NCI-H526 (cell line): ENCODE measurements around the gene IRF7.
"Not testable (repeated sequence)": the region's sequence is repeated elsewhere in the genome, so short reads cannot be mapped to it uniquely, and the experiment has no call there.

Experiments used
- DNase-seq, 2 experiments: peaks; one replicate each; lab custom pipeline; 2025; lab: John Stamatoyannopoulos, UW

Gene IRF7

DNA sequence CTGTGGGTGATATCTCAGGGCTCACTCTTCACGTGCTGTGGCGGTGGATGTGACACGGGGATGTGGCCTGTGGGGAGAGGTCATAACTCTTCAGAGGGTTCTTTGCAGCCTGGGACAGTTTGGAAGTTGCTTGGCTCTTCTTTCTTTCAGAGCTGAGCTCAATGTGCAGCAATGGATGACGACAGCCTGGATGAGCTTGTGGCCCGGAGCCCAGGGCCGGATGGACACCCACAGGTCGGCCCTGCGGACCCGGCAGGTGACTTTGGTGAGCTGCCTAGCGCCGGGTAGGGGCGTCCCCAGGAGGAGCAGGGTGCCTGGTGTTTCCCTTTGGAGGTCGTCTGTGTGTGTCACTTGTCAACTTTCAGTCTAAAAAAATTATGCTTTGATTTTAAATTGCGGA is 34.4 kb downstream of the IRF7 start:
- DNase-seq, result no peak

DNA sequence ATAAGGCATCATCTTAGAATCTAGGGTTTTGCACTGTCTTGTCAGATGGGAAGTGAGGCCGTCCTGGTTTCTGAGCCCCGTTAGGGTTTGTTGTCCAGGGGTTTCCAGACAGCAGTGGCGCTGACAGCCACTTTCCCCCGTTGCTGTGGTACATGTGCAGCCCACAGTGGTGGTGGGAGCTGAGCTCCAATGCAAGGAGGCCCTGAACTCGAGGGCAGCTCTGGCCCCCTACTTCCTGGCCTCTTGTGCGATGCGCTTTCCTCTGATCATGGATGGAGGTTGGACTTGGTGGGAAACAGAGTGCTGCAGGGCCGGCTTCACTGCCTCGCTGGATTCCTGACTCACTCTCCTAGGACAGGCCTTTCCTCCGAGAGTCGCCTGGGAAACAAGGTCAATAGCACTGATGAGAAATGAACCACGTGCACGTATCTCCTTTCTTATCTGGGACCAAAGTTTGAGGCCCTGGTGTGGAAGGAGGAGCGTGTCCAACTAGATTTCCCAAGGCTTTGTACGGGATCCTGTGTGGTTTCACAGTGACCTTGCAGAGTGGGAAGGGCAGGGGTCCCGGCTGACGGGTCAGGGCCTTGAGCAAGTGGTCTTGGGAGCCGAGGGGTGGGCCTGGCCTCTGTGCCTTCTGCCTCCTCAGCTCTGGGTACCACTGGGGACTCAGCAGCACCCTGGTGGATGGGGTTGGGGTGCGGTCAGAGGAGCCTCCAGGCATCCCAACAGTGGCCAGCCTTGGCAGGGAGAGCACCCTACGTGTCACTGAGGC is 35.7 kb downstream of the IRF7 start:
- no peak for DNase-seq

- no peak for DNase-seq
Observed at GRCh38 chr11:578276-579035, 37.3 kb downstream of the IRF7 start.

DNA sequence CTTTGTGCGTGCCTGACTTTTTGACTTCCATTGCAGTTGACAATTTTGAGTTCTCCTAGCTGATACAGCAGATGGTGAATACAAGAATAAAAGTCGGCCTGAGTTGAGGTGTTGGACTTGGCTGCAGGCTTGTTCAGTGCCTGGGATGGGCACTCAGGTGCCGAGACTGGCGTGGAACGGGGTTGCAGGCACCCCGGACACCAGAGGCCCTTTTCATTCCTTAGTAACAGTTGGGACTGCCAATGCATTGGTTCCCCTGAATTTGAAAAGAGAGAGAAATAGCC is 38.2 kb downstream of the IRF7 start:
- DNase-seq, result no peak

DNA sequence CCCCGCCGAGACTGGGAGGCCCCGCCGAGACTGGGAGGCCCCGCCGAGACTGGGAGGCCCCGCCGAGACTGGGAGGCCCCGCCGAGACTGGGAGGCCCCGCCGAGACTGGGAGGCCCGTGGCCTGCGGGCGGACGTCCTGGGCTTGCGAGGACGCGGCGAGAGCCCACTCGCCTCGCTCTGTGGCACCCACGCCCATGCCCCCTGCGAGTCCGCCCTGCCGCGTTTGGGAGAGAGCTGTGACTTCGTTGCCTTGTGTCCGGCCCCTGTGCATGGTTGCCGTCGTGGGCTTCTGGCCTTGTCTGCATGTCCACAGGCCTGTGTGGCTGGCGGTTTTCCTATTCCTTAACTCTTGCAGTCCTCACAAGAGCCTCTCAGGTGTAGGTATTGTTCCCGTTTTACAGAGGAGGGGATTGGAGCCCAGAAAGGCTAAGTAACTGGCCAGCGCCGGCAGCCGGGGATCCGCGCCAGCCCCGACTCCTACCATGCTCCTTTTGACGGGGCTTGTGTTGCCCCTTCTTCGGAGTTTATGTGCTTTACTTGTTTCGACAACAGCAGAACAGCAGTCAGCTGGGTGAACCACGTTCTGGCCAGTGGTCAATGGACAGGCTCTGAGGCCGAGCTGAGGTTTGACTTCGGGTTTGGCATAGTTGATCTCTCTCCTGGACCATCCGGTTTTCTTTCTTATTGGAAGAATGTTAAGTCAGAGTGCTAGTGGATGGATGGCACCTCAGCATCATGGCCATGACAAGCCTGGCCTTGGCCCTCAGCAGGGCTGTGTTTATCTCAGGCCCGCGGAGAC is 38.7 kb downstream of the IRF7 start:
- no peak for DNase-seq

DNA sequence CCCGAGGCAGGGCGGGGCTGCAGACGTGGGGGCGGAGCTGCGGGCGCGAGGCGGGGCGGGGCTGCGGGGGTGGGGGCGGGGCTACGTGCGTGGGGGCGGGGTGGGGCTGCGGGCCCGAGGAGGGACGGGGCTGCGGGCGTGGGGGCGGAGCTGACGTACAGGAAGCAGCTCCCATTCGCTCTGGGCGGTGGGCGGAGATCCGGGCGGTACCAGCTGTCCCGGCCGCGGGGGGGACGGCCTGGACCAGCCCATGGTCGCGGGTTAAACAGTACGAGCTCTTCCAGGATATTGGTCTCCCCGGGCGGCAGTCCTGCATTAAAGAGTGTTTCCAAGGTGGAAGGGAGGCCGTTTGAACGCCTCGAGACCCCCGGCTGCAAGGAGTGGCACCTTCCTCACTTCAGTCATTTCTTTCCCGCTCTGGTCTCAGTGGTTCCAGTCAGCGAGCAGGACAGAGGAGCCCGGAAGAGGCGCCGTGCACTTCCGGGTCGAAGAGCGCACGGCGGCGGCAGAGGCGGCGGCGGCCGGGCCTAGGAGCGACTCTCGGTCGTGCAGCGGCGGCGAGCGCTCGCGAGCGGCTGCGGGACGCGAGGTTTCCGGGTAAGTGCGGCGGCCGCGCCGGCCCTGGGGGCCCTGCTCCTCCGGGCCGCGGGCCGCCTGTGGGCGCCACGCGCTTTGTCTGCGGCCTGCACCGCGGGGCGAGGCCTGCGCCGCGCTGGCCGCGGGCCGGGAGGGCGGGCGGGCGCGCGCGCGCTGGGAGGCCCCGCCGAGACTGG is 39.6 kb downstream of the IRF7 start, which contains the start of gene PHRF1:
PHRF1 (plus strand) TSS at position 475 of the 773 bp plus-strand sequence. CDS start 5,043 bp downstream, outside the sequence.
- DNase-seq, result peak; percentile 90 to 97

GRCh38 chr11:575313-575995 is 40.3 kb downstream of the IRF7 start:
- DNase-seq, result peak; percentile 66 to 96

GRCh38 chr11:574632-575312 is 41.0 kb downstream of the IRF7 start:
- DNase-seq, result peak in 1 of 2 experiments; percentile 63

GRCh38 chr11:574031-574570 is 41.6 kb downstream of the IRF7 start:
- DNase-seq, result not testable (repeated sequence)

DNA sequence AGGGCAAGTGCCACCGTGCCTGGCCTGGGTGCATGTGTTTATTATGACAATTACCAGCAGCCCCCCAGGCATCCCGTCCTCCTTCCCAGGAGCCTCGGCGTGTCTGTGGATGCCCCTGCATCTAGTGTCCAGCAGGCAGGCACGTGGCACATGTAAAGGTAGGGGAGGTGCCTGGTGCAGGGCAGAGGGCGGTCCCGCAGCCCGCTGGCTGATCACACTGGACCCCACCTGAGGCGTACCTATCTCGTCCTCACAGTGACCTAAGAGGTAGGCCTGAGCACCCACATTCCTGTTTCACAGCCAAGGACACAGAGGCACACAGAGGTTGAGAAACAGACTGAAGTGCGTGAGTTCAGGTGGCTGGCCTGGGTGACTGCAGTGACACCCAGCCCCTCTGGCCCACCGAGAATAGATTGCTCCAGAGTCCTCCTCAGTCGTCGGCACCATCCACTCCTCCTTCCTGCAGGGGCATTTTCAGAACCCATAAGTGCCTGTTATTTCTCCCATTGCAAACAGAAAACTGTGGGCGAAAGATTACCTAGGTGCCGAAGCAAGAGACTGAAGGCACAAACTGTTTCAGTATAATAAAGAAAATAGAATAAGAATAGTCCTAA is 42.5 kb downstream of the IRF7 start:
- no peak for DNase-seq

GRCh38 chr11:571802-572185 is 44.0 kb downstream of the IRF7 start:
- DNase-seq, result no peak

GRCh38 chr11:569158-569885 is 46.4 kb downstream of the IRF7 start:
- no peak for DNase-seq

DNA sequence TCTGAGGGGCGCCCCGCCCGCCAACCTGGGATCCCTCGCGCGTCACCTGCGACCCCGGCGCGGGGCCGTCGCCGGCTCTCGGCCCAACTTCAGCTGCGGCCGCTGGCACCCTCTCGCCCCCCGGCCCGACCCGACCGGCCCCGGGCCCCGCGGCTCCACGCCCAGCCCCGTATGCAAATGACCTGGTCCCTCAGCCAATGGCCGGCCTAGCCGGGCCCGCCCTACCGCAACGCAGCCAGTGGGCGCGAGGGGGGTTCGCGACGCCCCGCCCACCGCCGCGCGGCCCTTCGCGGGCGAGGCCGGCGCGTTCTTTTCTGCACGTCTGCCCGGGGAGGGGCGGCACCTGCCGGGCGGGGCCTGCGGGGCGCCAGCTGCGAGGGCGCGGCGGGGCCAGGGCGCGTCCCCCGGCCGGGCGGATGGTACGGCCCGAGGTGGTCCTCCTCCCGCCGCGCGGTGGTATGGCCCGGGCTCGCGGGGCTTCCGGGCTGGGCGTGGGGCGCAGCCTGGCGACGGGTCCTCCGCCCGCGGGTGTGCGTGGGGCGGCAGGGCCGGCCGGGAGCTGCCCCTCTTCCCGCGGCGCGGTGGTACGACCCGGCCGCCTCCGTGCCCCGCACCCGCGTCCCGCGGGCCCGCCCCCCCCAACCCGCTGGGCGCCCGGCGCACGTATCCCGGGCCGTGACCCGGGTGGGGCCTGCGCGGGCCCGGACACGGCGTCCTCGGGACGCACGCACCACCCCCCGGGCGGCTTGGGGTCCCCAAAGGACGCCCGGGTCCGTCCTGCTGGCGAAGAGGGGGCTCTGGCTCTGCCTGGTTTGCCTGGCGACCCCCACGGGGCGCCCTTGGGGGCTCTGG is 47.2 kb downstream of the IRF7 start:
- DNase-seq, result peak; percentile 74 to 99

DNA sequence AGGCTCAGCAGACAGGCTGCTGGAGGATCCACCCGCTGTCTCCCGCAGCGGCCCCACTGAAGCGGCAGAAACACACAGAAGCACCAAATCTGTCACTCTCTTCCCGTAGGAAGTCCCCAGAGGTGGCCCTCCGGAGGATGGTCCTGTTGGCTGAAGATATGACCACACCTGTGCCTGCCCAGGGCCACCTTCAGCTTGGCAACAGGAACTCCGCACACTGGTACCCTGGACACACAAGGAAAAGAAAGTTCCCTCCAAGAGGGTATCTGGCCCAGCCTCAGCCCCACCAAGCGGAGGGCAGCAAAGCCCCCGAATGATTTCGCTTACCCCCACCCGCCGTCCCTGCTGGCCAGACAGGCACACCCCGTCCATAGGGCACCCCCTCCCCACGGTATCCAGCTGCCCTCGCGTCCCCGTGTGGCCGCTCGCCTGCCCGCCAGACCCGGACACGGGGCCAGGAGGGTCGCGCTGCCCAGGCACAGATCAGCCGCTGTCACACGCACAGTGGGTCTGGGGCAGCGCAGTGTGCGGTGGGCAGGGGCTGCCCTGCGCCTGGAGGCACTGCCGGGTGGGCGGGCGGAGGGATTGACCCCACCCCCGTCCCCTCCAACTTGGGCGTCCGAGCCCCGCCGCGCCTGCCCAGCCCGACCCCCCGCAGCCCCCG is 48.0 kb downstream of the IRF7 start:
- no peak for DNase-seq

GRCh38 chr11:567011-567628 is 48.6 kb downstream of the IRF7 start:
- peak in 1 of 2 experiments; percentile 31 for DNase-seq

- no peak for DNase-seq
Observed at GRCh38 chr11:565921-566509, 49.7 kb downstream of the IRF7 start.
